HK-2 (cell line): ENCODE data around the gene JADE3.
"Not testable (repeated sequence)": the region's sequence is repeated elsewhere in the genome, so short reads cannot be mapped to it uniquely, and the experiment has no call there.

Experiments
- DNase-seq: peaks from one replicate; pipeline ENCODE4 v3.0.0-alpha.2; 2018; ENCODE audit not compliant: unreplicated experiment

The JADE3 gene

GRCh38 chrX:46935295-46935694, 23.1 kb downstream of the JADE3 start:
- DNase-seq: no peak

- no peak for DNase-seq
Measured at GRCh38 chrX:46938589-46938988, 26.4 kb downstream of the JADE3 start.

- DNase-seq: no peak
Measured at GRCh38 chrX:46941341-46941740, 29.1 kb downstream of the JADE3 start.

DNA sequence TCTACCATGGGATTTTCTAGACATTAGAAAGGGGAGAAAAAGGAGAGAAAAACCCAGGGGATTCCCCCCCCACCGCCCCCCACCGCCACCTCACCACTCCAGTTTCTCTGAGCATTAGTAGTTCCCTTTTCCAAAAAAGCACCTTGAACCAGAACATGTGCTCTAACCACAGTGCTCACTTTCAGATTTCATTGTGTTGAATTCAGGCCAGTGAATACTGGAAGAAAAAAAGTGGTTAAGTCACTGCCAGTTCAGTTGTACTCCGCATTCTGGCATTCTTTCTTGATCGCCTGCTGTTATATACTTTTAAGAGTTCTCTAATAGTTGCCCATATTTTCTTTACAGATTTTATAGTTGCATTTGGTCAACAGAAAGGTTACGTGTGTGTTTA, 40.9 kb downstream of the JADE3 start:
- DNase-seq: no peak

- no peak for DNase-seq
Measured at GRCh38 chrX:46953597-46953996, 41.4 kb downstream of the JADE3 start.

DNA sequence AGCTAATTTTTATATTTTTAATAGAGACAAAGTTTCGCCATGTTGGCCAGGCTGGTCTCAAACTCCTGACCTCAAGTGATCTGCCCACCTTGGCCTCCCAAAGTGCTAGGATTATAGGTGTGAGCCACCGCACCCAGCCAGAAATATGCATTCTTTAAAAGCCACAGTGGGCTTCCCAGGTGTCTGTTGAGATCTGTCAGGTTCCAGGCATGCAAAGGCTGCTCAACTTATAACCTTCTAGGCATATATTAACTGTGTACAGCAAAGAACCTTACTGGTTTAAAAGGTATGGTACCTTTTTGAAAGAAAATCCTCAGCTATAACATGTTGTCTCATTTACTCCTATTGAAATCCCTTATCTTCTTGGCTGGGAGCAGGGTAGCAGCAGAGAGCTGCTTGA, 42.5 kb downstream of the JADE3 start:
- DNase-seq: no peak

GRCh38 chrX:46956589-46956988, 44.4 kb downstream of the JADE3 start:
- not testable (repeated sequence) for DNase-seq

- no peak for DNase-seq
Measured at GRCh38 chrX:46957297-46957696, 45.1 kb downstream of the JADE3 start.

DNA sequence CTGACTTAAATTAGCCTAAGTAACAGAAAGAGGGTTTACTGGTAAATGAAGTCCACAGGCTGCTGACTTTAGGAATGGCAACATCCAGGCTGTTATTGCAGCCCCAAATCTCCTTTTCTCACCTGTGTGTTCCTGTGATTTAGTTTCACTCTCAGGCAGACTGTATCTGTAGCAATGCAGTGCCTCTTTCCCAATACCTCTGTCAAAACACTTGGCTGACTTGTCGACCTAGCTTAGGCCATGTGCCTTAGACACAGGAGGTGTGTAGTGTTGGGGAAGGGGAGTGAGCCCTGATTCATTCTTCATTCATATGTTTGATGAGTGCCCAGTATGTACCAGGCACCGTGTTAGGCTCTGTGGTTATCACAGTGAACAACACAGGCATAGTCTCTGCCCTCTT, 46.9 kb downstream of the JADE3 start:
- DNase-seq: no peak

DNA sequence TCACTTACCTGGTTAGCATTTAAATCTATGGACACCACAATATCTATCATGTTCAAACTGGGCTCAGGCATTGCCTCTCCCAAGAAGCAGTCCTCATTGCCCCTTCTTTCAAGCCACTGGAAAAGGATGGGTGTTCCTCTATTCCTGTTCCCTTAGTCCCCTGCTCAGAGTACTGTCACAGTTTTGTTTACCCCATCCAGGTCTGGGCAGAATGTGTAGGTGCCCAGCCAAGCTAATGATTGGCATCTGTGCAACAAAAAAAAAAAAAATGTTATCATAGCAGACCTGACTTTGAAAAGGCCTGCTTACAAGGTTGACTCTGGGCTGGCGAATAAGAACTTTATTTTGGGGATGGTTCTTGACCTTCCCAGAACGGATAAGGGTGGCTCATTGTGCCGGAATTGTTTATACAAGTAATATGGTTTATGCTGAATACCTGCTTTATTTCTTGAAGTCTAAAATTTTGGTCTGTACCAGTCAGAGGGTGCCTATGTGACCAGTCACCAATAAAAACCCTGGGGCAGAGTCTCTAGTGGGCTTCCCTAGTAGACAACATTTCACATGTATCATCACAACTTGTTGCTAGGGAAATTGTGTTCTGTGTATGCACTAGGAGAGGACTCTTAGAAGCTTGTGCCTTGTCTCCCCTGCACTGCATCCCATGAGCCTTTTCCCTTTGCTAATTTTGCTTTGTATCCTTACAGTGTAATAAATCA, 47.9 kb downstream of the JADE3 start:
- DNase-seq: no peak

GRCh38 chrX:46961097-46961496, 48.9 kb downstream of the JADE3 start:
- DNase-seq: no peak

GRCh38 chrX:46961574-46962283, 49.5 kb downstream of the JADE3 start:
- no peak for DNase-seq

DNA sequence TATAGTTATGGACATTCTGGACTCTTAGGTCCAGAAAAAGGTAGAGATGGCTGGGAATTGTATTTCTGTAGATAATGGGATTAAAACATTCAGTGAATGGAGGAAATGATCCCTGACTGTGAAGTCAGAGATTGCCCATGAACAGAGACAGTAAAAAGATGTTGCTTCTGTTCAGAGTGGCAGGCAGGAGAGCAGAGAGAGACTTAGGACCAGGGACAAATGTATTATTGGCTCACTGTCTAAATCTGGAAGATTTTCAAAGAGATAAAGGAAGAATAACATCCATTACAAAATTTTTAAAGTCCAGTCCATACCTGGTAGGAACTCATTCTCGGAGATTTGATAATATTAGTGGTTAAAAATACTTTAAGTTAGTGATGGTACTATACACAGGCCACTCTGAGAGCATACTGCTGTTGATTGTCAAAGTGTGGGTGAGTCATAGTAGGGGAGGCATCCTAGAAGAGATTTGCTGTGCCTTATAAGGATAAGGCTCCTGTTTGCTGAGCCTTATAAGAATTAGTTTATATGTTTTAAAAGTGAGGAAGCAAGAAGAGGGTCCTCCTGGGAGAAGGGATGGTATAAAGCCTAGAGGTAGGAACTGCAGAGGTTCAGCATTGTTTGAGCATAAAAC, 53.0 kb downstream of the JADE3 start:
- no peak for DNase-seq

DNA sequence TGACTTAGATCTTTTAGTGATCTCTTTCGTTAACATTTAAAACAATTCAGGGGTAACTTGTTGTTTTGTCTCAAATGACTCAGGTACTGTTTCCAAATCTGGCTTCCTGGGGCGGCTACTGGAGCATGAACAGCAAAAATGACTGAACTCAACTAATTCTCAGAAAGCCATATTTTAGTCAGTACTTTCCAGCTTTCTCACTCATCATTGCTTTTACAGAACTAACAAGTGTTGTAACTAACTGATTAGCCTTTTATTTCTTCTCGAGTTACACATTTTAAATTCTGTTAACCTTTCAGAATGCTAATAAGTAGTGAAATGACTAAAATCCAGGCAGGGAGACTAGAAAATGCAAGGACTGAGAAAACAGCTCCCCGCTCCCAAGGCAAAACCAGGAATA, 55.3 kb downstream of the JADE3 start:
- DNase-seq: no peak

GRCh38 chrX:46977046-46977445, 64.8 kb downstream of the JADE3 start:
- not testable (repeated sequence) for DNase-seq

DNA sequence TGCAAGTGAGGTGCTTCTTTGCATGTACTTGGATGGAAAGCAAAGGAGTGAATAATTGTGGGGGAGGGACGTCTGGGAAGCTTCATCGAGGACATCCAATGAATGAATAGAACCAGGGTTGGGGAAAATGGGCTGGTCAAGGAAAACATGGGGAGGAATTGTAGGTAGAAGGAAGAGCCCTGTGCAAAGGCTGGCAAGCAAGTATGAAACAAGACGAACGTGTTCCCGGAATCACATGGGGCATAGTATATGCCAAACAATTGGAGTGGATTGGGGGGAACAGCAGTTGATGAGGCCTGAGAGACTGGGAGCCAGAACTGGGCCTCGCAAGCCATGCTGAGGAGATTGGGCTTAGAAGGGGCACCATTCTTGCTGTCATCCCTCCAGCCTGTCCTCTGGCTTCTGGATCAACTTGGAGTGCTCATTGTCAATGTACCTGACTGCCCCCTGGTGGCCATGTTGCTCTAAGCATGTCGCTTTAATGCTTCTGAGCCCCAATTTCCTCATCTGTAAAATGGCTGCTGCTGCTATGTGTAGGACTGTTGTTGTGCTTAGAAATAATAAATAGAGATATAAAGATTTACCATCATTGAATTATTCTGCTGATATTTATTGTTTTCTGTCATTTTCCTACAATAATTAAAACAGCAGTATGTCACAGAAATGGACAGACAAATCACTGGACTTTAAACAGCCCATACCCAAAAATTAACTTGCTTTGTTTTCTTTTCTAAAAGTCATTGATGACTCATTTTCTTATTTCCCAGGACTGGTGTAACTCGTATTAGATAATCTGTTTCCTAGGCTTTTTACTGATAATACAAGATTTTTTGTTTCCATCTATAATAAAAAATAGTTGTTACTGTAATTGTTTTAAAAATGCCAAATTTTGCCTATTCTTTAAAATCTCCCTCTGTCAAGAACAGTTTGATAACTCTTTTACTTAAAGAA, 66.4 kb downstream of the JADE3 start:
- DNase-seq: peak; percentile 78

GRCh38 chrX:46984705-46985104, 72.5 kb downstream of the JADE3 start:
- DNase-seq: no peak

- no peak for DNase-seq
Measured at GRCh38 chrX:46989548-46989947, 77.3 kb downstream of the JADE3 start.

GRCh38 chrX:46991664-46992063, 79.4 kb downstream of the JADE3 start:
- DNase-seq: no peak

DNA sequence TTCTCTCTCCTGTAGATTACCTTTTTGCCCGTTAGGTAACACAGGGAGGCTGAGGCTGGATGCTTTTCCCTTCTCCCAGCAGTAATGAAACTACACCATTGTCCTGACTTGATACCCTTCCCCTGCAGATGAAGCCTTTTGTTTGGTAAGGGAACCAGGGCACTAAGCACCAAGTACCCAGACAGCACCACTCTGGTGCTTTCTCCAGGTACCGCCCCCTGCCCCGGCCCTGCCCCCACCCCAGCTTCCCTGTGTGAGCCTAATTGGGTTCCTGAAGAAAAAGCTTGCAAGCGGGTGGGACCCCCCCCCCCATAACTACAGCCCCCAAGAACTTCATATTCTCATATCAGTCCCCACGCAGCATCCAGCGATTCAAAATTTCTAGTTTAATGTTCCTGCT, 79.8 kb downstream of the JADE3 start:
- no peak for DNase-seq

- DNase-seq: no peak
Measured at GRCh38 chrX:46994096-46994495, 81.9 kb downstream of the JADE3 start.

DNA sequence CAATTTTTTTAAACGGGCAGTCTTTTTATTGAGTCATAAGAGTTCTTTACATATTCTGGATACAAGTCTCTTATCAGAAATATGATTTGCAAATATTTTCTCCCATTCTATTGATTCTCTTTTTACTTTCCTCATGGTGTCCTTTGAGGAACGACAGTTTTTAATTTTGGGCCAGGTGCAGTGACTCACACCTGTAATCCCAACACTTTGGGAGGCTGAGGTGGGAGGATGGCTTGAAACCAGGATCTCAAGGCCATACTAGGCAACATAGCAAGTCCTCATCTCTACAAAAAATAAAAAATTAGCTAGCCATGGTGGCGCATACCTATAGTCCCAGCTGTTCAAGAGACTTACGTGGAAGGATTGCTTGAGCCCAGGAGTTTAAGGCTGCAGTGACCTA, 99.9 kb downstream of the JADE3 start:
- no peak for DNase-seq
